ENCODE measurements around the gene HECTD3.
"Not testable (repeated sequence)": the region's sequence is repeated elsewhere in the genome, so short reads cannot be mapped to it uniquely, and the experiment has no call there.

Gene HECTD3

GRCh38 chr1:44985747-44986359, 25.3 kb downstream of the HECTD3 start:
- DNase-seq: peak in 2 of 4 experiments; percentile 3 to 4

DNA sequence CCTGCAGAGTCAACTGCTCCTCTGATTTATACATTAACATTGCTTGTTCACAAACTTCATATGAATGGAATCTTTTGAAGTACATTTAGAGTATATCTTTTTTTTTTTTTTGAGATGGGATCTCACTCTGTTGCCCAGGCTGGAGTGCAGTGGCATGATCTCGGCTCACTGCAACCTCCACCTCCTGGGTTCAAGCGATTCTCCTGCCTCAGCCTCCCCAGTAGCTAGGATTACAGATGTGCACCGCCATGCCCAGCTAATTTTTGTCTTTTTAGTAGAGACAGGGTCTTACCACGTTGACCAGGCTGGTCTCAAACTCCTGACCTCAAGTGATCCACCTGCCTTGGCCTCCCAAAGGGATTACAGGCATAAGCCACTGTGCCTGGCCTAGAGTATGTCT, 33.8 kb downstream of the HECTD3 start:
- not testable (repeated sequence) for DNase-seq

DNA sequence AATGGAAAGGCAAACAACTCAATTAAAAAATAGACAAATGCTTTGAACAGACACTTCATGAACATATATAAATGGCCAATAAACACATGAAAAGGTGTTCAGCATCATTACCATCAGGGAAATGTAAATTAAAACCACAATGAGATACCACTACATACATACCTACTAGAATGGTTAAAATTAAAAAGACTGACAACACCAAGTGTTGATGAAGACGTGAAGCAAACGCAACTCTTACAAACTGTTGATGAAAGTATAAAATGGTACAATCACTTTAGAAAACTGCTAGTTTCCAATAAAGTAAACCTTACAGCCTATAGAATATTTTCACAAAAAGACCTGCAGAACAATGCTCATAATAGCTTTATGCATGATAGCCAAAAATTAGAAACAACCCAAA, 34.9 kb downstream of the HECTD3 start:
- DNase-seq: no peak

DNA sequence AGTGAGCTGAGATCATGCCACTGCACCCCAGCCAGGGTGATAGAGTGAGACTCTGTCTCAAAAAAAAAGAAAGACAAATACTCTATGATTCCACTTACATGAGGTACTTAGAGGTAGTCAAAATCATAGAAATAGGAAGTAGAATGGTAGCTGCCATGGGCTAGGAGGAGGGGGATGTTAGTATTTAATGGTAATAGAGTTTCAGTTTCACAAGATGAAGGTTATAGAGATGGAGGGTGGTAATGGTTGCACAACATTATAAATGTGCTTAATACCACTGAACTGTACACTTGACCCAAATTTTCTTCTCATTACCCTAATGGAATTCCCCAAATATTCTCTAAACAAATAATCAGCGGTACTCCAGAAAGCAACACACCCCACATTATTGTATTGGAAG, 37.5 kb downstream of the HECTD3 start:
- DNase-seq: peak in 1 of 4 experiments; percentile 2

DNA sequence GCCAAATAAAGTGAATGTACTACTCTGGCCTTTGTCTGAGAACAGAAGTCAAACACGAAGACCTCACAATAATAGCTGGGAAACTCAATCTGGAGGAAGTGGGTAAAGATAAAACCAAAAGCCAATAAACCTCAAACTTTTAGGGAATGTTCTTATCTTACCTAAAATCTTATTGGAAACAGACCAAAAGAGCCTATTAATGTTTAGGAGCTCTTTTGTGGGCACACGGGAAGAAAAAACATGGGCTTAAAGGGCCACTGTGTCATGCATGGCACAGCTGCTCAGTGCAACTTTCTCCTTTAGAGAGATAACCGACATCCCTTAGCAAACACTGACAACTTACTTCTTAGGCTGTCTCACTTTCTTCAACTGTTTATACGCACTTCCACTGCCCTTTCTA, 40.8 kb downstream of the HECTD3 start:
- no peak for DNase-seq

DNA sequence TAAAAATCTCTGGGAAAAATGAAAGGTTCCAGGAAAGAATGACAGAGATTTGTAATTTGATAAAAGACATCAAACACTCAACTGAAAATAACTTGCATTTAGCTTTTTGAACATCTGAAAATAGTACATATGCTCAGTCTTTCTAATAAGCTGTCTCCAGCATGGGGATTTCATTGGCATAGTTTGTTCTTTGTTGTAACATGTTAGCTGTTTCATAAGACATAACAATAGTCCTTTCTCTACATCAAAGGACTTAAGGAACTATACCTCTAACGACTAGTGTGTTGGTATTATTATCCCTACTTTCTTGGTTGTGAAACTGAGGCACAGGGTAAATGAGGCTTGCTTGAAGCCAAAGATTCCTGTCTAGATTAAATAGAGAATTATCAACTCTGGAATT, 46.7 kb downstream of the HECTD3 start:
- DNase-seq: no peak

DNA sequence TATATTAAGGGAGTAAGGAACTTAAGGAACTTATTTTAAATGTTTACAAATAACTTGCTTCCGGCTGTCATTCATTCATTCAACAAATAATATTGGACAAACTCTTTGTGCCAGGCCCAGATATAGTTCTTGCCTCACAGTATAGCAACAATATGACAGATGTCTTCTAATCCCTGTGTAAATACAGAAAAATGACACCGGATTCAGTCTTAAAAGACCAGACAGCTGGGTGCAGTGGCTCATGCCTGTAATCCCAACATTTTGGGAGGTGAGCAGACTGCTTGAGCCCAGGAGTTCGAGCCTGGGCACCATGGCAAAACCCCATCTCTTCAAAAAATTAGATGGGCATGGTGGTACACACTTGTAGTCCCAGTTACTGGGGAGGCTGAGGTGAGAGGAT, 48.4 kb downstream of the HECTD3 start:
- no peak for DNase-seq

DNA sequence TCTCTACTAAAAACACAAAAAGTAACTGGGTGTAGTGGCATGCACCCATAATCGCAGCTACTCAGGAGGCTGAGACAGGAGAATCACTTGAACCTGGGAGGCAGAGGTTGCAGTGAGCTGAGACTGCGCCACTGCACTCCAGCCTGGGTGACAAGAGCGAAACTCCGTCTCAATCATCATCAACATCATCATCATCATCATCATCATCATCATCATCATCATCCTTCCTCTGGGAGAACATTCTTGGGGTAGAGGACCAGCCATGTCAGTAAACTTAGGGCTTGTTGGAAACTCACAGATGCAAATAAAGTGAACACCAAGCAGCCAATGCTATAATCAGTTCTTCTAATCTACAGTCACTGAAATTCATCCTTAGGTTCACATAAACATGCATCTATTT, 49.1 kb downstream of the HECTD3 start:
- DNase-seq: not testable (repeated sequence)

- not testable (repeated sequence) for DNase-seq
Measured at GRCh38 chr1:44957566-44957965, 53.6 kb downstream of the HECTD3 start.

DNA sequence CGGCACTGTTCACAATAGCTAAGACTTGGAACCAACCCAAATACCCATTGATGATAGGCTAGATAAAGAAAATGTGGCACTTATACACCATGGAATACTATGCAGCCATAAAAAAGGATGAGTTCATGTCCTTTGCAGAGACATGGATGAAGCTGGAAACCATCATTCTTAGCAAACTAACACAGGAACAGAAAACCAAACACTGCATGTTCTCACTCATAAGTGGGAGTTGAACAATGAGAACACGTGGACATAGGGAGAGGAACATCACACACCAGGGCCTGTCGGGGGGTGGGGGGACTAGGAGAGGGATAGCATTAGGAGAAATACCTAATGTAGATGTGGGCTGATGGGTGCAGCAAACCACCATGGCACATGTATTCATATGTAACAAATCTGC, 55.0 kb downstream of the HECTD3 start:
- not testable (repeated sequence) for DNase-seq
